Caco-2 (cell line): ENCODE measurements around the gene HOTAIR. TPM values are rescaled to one million over a fixed set of nuclear protein-coding genes. Genes with fewer than 3 reads are reported as not detected.

Experiments used
- BruUV-seq: library from RNA; stranded (reverse); fragments of 400-500 nt; replicated peaks from 2 replicates; lab custom pipeline; 2021; lab: Mats Ljungman, UMichigan
- CTCF ChIA-PET: fragments of 300-600 bp; sonication (Branson Sonifier 250); formaldehyde crosslinking; loops from one replicate; lab custom pipeline; 2022; ENCODE audit warnings: antibody characterized with exemption; lab: Charles Lee
- POLR2A ChIA-PET: fragments of 300-600 bp; sonication (Branson Sonifier 250); formaldehyde crosslinking; loops from one replicate; lab custom pipeline; 2022; ENCODE audit warnings: antibody characterized with exemption; lab: Charles Lee
- DNase-seq, 2 experiments: peaks; one replicate each; pipeline versions ENCODE4 v3.0.0 to v3.0.0-alpha.2; 2020 to 2022
- H3K27me3 ChIP-seq: replicated peaks from 2 replicates; pipeline ENCODE4 v1.6.0; 2011; ENCODE audit warnings: low read length; ENCODE audit not compliant: control insufficient read depth, insufficient read depth
- H3K36me3 ChIP-seq: 2 replicates; pipeline ENCODE4 v1.5.1; 2011; ENCODE audit warnings: low read length; ENCODE audit not compliant: control insufficient read depth, insufficient read depth
- H3K4me1 ChIP-seq: fragments of 250-450 bp; sonication (Bioruptor Pico); 2 replicates; pipeline ENCODE4 v1.5.1; 2020; ENCODE audit warnings: mild to moderate bottlenecking
- H3K4me3 ChIP-seq: 2 replicates; pipeline ENCODE4 v1.5.1; 2011; ENCODE audit warnings: low read depth, mild to moderate bottlenecking, control low read depth, low read length
- H3K9me3 ChIP-seq: fragments of 250-450 bp; sonication (Bioruptor Pico); 2 replicates; pipeline ENCODE4 v1.5.1; 2020; ENCODE audit warnings: mild to moderate bottlenecking, moderate library complexity
- H3K27ac Mint-ChIP-seq: one replicate; pipeline ENCODE4 v1.8.0; 2022; ENCODE audit warnings: mixed read lengths; ENCODE audit not compliant: unreplicated experiment
- H3K27me3 Mint-ChIP-seq: one replicate; pipeline ENCODE4 v1.8.0; 2022; ENCODE audit warnings: mixed read lengths; ENCODE audit not compliant: insufficient read depth, unreplicated experiment
- H3K36me3 Mint-ChIP-seq: one replicate; pipeline ENCODE4 v1.8.0; 2022; ENCODE audit warnings: mild to moderate bottlenecking, mixed read lengths; ENCODE audit not compliant: insufficient read depth, unreplicated experiment
- H3K4me1 Mint-ChIP-seq: one replicate; pipeline ENCODE4 v1.8.0; 2022; ENCODE audit warnings: low read depth, mixed read lengths; ENCODE audit not compliant: unreplicated experiment
- H3K4me3 Mint-ChIP-seq: one replicate; pipeline ENCODE4 v1.8.0; 2022; ENCODE audit warnings: mild to moderate bottlenecking, moderate library complexity, mixed read lengths; ENCODE audit not compliant: unreplicated experiment
- H3K9me3 Mint-ChIP-seq: one replicate; pipeline ENCODE4 v1.8.0; 2022; ENCODE audit warnings: mixed read lengths; ENCODE audit not compliant: unreplicated experiment
- CTCF ChIP-seq, 2 experiments: fragments of 200-600 bp in 1 of 2; IDR thresholded peaks; 1 replicate in 1 of 2; 2 replicates in 1 of 2; pipeline versions ENCODE4 v1.5.1 to v1.8.0; 2011 to 2022; ENCODE audit warnings: antibody characterized with exemption in 1 of 2, control low read depth in 1 of 2, inconsistent platforms in 1 of 2, low read depth in 1 of 2, low read length in 1 of 2, mild to moderate bottlenecking in 1 of 2, moderate library complexity in 1 of 2; ENCODE audit not compliant: insufficient read depth in 1 of 2, severe bottlenecking in 1 of 2, unreplicated experiment in 1 of 2
- intact Hi-C: fragments of 100-400 bp; cut with micrococcal nuclease; formaldehyde crosslinking; loops from one replicate; pipeline ENCODE4 v1.10.0; 2022; ENCODE audit not compliant: unreplicated experiment
- total RNA-seq: library from RNA; stranded (reverse); gene quantifications from 2 replicates; pipeline ENCODE4 v1.2.3, GENCODE V29; 2022

Gene HOTAIR
- total RNA-seq, 1 experiment from 2014 or later = 1.9 TPM

GRCh38 chr12:53928054-53928835 is 46.5 kb downstream of the HOTAIR start:
- ChIA-PET POLR2A (no interaction called here), CTCF (no interaction called here)
- Mint-ChIP-seq H3K36me3 (no peaks in the 10 kb centered on the region), H3K27me3 (peaks cover 18% of the 10 kb centered on the region), H3K27ac (no peak overlapping the region), H3K4me3 (no peak overlapping the region), H3K4me1 (peaks cover under 1% of the 10 kb centered on the region), H3K9me3 (no peaks in the 10 kb centered on the region)
- Histone ChIP-seq H3K27me3 (no peaks in the 10 kb centered on the region; the same call in 1 of the 2 replicates), H3K4me3 (no peak overlapping the region), H3K4me1 (peaks cover 11% of the 10 kb centered on the region), H3K36me3 (no peaks in the 10 kb centered on the region), H3K9me3 (no peaks in the 10 kb centered on the region)
- DNase-seq = no peak
- TF ChIP-seq CTCF (IDR thresholded peaks at IDR 0.05; ENCODE audit: insufficient read depth in 1 of 2, low read depth in 1 of 2, low read length in 1 of 2, severe bottlenecking in 1 of 2, unreplicated experiment in 1 of 2) = no peak
- no TSS peak for BruUV-seq
- intact Hi-C loops = no loop called here

- no peak for TF ChIP-seq CTCF (IDR thresholded peaks at IDR 0.05; ENCODE audit: insufficient read depth in 1 of 2, low read depth in 1 of 2, low read length in 1 of 2, severe bottlenecking in 1 of 2, unreplicated experiment in 1 of 2)
- Histone ChIP-seq H3K4me1 (peaks cover 3% of the 10 kb centered on the region), H3K36me3 (no peaks in the 10 kb centered on the region), H3K27me3 (no peaks in the 10 kb centered on the region; the same call in 1 of the 2 replicates), H3K4me3 (no peak overlapping the region), H3K9me3 (no peaks in the 10 kb centered on the region)
- no peak overlapping the region for H3K27ac Mint-ChIP-seq
- ChIA-PET CTCF (no interaction called here), POLR2A (no interaction called here)
- peaks cover 19% of the 10 kb centered on the region for H3K27me3 Mint-ChIP-seq
- no peaks in the 10 kb centered on the region for H3K36me3 Mint-ChIP-seq
- H3K9me3 Mint-ChIP-seq = no peaks in the 10 kb centered on the region
- H3K4me3 Mint-ChIP-seq = no peak overlapping the region
- no peaks in the 10 kb centered on the region for H3K4me1 Mint-ChIP-seq
- no TSS peak for BruUV-seq
- DNase-seq = no peak
- intact Hi-C loops = no loop called here
Observed at GRCh38 chr12:53927220-53928029, 47.3 kb downstream of the HOTAIR start.

GRCh38 chr12:53924521-53925405 is 50.0 kb downstream of the HOTAIR start:
- no peak overlapping the region for H3K4me3 ChIP-seq
- no peaks in the 10 kb centered on the region for H3K36me3 ChIP-seq
- H3K9me3 Mint-ChIP-seq = no peaks in the 10 kb centered on the region
- H3K27me3 Mint-ChIP-seq = peaks cover 19% of the 10 kb centered on the region
- H3K36me3 Mint-ChIP-seq = no peaks in the 10 kb centered on the region
- H3K27ac Mint-ChIP-seq = no peak overlapping the region
- no peak overlapping the region for H3K4me3 Mint-ChIP-seq
- BruUV-seq = no TSS peak
- H3K4me1 ChIP-seq = no peaks in the 10 kb centered on the region
- intact Hi-C loops = no loop called here
- ChIA-PET POLR2A (no interaction called here), CTCF (no interaction called here)
- H3K9me3 ChIP-seq = no peaks in the 10 kb centered on the region
- H3K4me1 Mint-ChIP-seq = no peaks in the 10 kb centered on the region
- no peak for TF ChIP-seq CTCF (IDR thresholded peaks at IDR 0.05; ENCODE audit: insufficient read depth in 1 of 2, low read depth in 1 of 2, low read length in 1 of 2, severe bottlenecking in 1 of 2, unreplicated experiment in 1 of 2)
- H3K27me3 ChIP-seq = no peaks in the 10 kb centered on the region; the same call in 1 of the 2 replicates
- DNase-seq = no peak
